Endothelial cell of hepatic sinusoid (primary cell): Measurements from ENCODE around the gene ATG16L2.

Source experiments
- in situ Hi-C: cut with HindIII; loops from 2 replicates; pipeline ENCODE4 v1.10.0; 2017; ENCODE audit warnings: low sequenced_read_pairs

Gene ATG16L2

DNA sequence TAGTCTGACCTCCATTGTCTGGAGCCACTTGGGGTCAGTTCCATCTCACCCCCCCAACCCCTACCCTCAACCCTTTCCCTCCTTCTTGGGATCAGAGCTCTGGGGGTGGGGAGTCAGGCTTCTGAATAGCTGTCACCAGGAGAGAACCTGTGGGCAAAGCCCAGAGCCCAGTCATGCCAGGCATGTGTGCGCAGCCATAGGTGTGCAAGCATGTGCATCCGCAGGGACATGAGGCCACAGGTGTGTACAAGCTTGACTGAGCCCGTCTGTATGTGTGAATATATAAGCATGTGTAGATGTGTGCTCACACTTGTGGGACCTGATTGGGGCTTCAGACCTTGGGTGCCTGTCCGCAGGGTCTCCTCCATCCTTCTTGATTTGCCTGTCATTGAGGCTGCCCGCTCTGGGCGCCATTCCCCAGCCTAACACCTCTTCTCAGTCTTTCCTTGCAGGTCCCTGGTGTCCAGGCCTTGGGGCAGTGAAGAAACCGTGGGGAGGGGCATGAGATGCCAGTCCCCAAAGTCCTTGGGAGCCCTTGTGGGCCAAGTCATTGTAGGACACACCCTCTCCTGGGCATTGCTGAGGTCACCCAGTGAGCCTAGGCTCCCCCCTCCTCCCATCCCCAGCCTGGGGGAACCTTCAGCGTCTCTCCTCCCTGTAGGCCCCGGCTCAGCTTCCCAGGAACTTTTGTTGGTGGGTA lies 9.0 kb downstream of the ATG16L2 start:
- in situ Hi-C loops, result loop anchor here (5.0 to 25.0 kb wide), 5 partner anchors 52 to 339 kb away; no protein-coding TSS in a partner anchor

DNA sequence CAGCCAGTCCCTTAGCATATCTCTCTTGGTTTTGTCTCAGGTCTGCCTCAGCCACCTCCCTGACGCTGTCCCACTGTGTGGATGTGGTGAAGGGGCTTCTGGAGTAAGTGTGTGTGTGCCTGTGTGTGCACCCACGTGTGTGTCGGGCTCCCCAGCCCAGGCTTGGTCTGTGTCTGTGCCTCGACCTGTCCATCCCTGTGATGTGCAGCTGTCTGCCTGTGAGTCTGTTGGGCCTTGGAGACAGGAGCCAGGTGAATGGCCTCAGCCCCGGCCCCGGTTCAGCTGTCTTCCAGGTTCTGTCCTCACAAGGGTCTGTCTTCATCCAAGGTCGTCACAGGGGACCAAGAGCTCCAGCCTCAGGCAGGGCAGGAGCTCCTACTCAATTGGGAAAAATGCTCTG lies 9.8 kb downstream of the ATG16L2 start:
- in situ Hi-C loops, result loop anchor here (5.0 to 25.0 kb wide), 5 partner anchors 51 to 338 kb away; no protein-coding TSS in a partner anchor

DNA sequence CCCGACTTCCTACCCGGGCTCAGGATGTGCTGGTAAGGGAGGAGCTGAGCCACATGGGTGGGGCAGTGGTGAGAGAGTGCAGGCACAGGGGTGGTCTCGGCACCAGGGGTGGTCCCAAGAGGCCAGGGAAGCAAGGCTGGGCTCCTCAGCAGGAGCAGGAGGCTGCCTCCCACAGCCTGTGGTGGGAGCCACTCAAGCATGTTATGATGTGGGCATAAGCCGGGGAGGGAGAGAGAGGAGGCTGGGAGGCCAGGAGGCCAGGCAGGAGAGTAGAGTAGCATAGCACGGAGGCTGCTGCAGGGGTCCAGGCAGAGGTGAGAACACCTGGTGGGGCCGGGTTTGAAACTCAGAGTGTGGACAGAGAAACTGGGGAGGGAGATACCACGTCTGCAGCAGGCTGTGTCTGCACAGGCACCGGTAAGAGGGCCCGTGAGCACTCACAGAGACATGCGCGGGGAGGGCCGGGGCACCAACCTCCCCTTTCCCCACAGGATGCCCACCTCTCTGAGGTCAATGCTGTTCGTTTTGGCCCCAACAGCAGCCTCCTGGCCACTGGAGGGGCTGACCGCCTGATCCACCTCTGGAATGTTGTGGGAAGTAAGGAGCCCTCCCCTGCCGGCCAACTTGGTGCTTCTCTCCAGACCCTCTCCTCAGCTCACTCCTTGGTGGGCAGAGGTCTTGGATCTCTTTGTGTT lies 10.7 kb downstream of the ATG16L2 start:
- in situ Hi-C loops, result loop anchor here (5.0 to 25.0 kb wide), 5 partner anchors 50 to 337 kb away; no protein-coding TSS in a partner anchor

DNA sequence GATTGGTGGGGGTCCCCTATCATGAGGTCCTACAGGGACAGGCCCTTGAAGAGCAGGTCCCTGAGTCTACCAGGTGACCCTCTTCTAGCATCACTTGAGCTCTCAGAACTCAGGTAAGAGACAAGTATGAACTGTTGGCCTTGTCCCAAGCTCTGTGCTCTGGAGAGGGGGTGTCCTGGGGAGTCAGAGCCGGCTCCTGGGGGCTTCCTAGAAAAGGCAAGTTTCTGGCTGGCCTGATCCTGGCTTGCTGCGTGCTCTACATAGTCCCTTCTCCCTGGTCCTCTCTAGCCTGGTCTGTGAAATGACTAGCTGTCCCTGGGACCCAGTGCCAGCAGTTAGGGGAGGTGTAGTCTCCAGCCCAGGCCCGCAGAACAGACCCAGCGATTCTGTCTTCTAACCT lies 11.4 kb downstream of the ATG16L2 start:
- in situ Hi-C loops, result loop anchor here (10.0 kb wide), 3 partner anchors 49 to 171 kb away; no protein-coding TSS in a partner anchor

DNA sequence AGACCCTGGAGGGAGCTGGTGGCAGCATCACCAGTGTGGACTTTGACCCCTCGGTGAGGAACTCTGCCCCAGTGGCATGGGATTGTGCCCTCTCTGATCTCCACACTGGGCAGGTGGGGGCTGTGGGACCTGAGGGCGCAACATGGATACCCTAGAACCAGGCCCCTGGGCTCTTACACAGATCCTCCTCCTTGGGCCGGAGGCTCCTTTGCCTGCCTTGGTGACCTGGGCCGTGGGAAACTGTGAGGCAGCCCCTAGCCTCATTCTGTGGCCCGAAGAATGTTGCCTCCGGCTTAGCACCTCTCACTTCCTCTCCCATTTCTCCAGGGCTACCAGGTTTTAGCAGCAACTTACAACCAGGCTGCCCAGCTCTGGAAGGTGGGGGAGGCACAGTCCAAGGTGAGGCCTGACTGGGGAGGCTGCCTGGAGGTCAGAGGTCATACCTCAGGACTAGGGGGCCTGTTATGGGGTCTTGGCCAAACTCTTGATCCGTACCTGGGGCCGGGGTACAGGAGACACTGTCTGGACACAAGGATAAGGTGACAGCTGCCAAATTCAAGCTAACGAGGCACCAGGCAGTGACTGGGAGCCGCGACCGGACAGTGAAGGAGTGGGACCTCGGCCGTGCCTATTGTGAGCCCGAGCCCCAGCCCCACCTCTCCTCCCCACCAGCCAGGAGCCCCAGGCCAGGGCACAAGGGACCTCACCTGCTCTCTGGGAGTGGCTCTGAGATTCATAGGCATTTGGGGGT lies 12.2 kb downstream of the ATG16L2 start:
- in situ Hi-C loops, result loop anchor here (10.0 kb wide), 3 partner anchors 48 to 172 kb away; no protein-coding TSS in a partner anchor

DNA sequence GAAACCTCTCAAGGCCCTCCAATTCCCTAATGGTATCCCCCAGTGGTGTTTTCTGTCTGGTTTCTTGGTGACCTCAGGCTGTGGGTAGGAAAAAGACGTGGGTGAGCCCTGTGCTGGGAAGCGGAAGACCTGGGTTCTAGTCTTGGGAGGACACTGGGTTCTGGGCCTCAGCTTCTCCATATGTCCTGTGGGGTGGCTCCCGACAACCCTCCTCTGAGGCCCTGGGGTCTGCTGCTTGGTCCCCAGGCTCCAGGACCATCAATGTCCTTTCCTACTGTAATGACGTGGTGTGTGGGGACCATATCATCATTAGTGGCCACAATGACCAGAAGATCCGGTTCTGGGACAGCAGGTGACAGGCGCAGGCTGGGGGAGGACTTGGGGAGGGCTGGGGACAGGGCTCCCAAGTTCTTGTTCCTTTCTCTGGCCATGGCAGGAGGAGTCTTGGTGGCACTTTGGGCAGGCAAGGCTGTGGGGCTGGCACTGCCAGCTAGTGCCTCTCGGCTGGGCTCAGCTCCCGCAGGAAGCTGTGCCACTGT lies 12.8 kb downstream of the ATG16L2 start:
- in situ Hi-C loops, result loop anchor here (10.0 kb wide), 3 partner anchors 48 to 172 kb away; no protein-coding TSS in a partner anchor

DNA sequence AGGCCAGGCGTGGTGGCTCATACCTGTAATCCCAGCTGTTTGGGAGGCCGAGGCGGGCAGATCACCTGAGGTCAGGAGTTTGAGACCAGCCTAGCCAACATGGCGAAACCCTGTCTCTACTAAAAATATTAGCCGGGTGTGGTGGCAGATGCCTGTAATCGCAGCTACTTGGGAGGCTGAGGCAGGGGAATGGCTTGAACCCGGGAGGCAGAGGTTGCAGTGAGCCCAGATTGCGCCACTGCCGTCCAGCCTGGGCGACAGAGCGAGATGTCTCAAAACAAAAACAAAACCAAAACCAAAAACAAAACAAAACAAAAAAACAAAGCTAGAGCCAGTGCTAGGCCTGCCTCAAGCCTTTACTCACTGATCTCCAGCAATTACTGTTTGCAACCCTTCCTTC lies 13.4 kb downstream of the ATG16L2 start:
- in situ Hi-C loops, result loop anchor here (10.0 kb wide), 3 partner anchors 47 to 173 kb away; no protein-coding TSS in a partner anchor

DNA sequence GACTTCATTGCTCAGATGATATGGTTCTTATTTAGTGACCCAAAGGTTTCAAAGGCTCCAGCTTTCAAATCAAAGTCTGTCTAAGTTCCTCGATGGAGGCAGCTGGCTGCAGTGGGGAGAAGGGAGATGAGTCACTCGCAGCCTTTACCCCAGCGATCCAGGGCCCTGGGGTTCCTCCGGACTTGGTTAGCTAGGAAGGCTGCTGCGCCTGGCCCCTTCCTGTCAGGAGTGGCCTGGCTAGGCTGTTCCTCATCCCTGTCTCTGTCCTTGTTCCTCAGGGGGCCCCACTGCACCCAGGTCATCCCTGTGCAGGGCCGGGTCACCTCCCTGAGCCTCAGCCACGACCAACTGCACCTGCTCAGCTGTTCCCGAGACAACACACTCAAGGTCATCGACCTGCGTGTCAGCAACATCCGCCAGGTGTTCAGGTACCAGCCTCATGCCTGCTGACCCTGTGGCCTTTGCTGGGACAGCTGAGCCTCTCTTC lies 13.9 kb downstream of the ATG16L2 start:
- in situ Hi-C loops, result loop anchor here (10.0 kb wide), 3 partner anchors 47 to 173 kb away; no protein-coding TSS in a partner anchor

DNA sequence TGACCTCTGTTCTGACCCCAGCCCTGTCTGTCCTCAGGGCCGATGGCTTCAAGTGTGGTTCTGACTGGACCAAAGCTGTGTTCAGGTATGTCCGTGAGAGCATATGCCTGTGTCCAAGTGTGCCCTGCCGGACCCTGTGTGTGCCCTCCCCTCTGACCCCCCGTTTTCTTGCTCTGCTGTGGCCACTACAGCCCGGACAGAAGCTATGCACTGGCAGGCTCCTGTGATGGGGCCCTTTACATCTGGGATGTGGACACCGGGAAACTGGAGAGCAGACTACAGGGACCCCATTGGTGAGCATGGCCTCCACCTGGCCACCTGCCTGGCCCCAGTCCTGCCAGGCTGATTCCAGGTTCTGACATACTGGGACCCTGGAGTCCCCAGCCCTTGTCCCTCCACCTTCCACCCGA lies 14.5 kb downstream of the ATG16L2 start:
- in situ Hi-C loops, result loop anchor here (10.0 kb wide), 3 partner anchors 46 to 174 kb away; no protein-coding TSS in a partner anchor

DNA sequence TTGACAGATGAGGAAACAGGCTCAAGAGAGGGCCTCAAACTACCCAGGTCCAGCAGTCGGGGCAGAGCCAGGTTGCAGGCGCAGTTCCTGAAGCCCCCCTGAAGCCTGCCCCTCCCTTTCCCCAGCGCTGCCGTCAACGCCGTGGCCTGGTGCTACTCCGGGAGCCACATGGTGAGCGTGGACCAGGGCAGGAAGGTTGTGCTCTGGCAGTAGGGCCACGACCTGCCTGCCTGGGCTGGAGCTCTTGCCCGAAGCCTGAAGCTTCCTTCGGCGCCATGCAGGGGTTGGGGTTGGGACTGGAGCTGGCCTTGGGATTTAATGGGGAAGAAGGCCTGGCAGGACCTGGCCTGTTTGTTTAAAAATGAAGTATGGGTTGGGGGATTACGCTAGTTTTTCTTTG lies 15.0 kb downstream of the ATG16L2 start:
- in situ Hi-C loops, result loop anchor here (10.0 kb wide), 3 partner anchors 46 to 174 kb away; no protein-coding TSS in a partner anchor

DNA sequence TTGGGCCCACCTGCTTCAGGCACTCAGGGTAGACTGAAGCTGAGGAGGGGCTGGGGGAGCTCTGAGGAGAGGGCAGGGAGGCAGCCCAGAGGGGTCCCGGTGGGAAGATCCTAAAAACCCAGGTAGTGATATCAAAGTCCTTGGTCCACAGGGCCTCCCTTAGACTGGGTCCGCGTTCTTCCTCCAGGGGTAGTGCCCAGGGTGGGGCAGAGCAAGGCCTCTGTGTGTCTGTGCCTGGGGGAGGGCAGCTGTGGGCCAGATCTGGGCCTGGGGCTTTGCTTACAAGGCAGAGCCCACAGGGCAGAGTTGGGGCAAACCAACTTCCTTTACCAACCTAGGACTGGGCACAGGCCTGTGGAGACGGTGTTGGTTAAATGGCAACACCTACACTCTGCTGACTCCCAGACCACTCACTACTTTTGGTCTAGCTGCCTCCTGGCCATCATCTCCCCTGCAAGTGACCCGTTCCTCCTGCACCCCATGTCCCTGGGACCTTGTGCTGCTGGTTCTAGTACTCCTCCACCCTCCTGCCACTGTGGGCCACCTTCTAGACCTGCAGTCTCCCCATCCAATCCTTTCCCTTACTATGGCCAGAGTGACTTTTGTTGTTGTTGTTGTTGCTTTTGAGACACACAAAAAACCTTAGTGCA lies 15.8 kb downstream of the ATG16L2 start:
- in situ Hi-C loops, result loop anchor here (10.0 kb wide), 3 partner anchors 45 to 175 kb away; no protein-coding TSS in a partner anchor

DNA sequence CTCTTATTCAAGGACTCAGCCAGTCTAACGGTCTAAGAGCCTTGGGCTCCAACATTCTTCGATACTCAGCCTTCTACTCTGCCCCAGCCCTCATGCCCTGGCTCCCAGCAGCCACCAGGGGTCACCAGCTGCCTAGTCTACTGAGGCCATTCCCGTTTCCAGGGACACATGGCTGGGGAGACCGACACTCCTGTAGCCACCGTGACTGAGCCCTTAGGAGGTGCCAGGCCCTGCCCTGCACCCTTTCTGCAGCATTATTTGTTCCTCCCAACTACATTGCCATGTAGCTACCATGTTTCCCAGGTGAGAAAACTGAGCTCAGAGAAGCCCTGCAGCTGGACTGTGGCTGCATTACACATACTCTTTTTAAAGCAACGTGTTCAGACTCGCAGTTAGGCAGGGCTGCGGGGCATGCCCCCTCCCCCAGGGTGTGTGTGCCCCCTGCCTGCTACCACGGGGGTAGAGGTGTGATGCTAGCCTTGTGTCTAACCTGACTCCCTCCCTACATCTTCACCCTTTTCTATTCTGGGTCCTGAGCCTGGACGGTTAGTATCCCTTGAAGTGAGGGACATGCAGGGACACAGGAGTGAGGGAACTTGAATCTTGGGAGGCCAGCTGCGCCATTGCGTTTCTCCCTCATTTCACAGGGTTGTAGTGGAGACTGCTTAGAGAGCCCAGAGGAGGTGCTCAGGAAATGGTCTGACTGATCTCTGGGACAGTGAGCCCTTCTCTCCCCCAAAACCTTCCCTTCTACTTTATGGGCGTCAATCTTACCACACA lies 17.5 kb downstream of the ATG16L2 start:
- in situ Hi-C loops, result no loop called here

DNA sequence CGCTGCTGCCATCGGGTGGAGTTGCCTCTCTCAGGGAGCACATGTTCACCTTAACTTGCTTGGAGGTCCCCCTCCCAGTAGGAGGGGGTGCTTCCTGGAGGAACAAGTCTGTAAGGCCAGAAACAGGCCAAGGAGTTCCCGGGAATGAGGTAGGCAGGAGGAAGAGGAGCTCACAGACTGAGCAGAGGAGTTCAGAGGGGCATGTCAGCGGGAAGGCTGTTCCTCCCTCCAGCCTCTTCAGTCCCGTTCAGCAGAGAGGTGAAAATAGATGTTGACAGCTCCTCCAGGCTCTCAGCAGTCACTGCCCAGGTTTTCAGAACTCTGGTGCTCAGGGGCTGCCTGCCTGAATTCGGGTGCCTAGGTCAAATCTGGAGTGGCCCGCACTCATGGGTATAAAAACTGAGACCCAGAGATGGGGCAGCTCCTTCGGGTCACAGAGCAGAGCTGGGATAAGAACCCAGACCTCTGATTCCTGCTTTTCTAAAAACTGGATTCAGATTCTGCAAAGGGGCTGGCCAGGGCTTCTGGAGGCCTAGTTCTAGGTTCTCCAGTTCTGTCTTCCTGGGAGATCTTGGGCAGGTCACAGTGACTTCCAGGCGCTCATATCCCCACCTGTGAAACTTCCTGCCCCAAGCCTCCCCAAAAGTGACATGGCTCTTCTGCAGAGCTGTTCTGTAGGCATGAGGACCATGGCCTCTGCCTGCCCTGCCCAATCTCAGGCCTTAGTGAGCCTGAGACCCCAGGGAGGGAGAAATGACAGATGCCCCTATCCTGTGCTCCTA lies 18.3 kb downstream of the ATG16L2 start:
- in situ Hi-C loops, result no loop called here

DNA sequence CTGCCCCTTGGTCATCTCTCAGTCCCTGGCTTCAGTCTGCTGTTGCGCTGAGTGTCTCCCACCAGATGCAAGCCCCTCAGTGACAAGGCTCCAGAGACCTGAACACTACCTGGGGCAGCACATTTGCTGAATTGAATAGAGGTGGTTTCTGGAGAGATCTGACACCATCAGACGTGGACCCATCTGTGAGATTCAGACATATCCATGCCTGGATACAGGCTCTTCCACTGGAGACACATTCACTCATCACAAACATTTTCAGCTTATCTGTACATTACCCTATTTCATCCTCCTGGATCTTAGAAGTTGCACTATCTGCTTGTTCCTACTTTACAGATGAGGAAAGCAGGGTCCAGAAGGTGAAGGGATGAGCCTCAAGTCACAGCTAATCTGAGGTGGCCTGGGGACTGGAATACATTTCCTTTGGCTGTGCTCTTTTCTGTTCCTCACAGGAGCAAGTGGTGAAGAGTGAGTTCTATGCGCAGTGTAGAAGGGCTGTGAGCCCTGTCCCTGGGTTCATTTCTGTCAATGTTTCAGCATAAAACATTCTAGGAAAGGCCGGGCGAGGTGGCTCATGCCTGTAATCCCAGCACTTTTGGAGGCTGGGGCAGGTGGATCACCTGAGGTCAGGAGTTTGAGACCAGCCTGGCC lies 19.0 kb downstream of the ATG16L2 start:
- in situ Hi-C loops, result no loop called here

DNA sequence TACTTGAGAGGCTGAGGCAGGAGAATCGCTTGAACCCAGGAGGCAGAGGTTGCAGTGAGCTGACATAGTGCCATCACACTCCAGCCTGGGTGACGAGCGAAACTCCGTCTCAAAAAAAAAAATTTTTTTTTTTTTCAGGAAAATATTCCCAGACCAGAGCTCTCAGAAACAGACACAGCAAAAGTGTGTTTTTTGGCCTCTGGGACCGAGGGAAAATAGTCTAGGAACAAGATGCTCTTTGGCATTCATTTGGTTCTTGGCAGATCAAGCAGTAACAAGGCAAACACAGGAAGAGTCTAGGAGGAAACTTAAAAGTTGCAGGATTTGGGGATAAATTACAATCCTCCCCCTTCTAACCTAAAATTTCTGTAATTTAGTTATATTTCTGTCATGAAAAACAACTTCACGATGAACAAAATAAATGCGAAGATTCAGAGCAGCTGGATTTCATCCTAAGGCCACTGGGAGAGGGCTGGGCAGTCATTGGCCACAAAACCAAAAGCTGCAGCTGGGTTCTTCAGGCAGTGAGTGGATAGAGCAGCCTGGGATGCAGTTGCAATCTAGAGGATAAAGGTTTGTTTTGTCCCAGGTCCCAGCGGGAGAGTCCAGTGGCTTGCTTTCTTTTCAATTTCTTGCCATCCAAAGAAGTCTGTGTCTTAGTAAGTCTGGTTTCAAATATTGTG lies 19.7 kb downstream of the ATG16L2 start:
- in situ Hi-C loops, result no loop called here

DNA sequence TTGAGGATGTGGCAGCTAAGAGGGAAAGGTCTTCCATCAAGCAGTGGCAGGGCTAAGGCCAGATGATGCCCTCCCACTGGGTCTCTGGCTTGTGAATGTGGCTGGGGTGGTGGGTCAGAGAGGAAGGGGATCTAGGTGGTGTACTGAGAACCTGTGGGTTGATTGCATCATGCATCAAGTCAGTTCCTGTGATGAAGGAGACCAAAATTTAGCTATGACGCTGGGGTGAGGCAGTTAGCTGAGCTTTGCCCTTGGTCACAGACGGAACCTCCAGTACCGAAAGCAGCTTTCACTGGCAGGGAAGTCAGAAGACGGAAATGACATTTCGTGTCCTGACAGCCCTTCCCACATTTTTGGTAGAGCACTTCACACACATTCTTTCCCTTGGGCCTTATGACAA lies 20.7 kb downstream of the ATG16L2 start:
- in situ Hi-C loops, result no loop called here

DNA sequence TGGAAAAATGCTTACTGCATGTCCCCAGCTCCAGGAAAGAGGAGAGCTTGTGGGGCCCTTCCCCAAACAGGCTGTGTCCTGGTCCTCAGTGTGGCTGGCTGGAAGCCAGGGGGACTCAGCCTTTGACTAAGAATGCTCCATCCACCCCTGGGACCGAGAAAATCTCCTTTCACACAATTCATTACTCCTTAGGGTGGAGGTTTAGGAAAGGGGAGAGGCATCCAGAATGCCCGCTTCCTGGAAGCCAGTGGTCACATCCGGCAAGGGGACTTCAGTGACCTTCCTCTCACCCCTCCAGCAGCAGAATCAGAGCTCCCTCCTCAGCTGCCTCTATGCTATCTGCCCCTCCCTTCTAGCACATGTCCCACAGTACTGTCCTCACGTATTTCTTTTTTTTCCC lies 21.9 kb downstream of the ATG16L2 start:
- in situ Hi-C loops, result no loop called here
